Measurements from ENCODE around the gene CRYBG1. TPM values are rescaled to one million over a fixed set of nuclear protein-coding genes. Genes with fewer than 3 reads are reported as not detected.

CRYBG1 gene
- total RNA-seq, 1 experiment from 2014 or later = 10.1 TPM

DNA sequence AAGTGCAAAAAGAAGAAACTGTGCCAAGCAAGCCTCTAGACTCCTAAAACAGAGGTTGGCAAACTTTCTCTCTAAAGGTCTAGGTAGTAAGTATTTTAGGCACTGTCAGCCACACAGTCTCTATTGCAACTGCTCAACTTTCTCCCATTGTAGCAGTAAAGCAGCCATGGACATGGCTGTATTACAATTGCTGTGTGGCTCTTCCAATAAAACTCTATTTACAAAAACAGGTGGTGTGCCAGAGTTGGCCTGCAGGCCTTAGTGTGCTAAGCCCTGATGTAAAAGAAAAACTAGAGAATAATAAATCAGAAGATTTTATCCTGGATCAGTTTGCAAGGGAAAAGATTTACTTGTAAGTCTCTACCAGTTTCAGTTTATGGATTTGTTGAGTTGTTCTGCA, 74.0 kb downstream of the CRYBG1 start:
- ChIA-PET CTCF (interaction anchor here (1.1 kb wide), 1 partner anchor 100 kb away, joined by 4 read pairs; no protein-coding TSS in a partner anchor), POLR2A (no interaction called here)
- TF ChIP-seq, protein P1, sequence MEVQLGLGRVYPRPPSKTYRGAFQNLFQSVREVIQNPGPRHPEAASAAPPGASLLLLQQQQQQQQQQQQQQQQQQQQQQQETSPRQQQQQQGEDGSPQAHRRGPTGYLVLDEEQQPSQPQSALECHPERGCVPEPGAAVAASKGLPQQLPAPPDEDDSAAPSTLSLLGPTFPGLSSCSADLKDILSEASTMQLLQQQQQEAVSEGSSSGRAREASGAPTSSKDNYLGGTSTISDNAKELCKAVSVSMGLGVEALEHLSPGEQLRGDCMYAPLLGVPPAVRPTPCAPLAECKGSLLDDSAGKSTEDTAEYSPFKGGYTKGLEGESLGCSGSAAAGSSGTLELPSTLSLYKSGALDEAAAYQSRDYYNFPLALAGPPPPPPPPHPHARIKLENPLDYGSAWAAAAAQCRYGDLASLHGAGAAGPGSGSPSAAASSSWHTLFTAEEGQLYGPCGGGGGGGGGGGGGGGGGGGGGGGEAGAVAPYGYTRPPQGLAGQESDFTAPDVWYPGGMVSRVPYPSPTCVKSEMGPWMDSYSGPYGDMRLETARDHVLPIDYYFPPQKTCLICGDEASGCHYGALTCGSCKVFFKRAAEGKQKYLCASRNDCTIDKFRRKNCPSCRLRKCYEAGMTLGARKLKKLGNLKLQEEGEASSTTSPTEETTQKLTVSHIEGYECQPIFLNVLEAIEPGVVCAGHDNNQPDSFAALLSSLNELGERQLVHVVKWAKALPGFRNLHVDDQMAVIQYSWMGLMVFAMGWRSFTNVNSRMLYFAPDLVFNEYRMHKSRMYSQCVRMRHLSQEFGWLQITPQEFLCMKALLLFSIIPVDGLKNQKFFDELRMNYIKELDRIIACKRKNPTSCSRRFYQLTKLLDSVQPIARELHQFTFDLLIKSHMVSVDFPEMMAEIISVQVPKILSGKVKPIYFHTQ (CRISPR knock-in tag; IDR thresholded peaks at IDR 0.05) = no peak
- TF ChIP-seq ZBTB21 (CRISPR knock-in tag; IDR thresholded peaks at IDR 0.05; ENCODE audit: borderline replicate concordance) (no peak), EMX1 (CRISPR knock-in tag; IDR thresholded peaks at IDR 0.05) (no peak), FOXK1 (CRISPR knock-in tag; IDR thresholded peaks at IDR 0.05) (no peak), ERG (CRISPR knock-in tag; IDR thresholded peaks at IDR 0.05) (no peak), RELA (CRISPR knock-in tag; IDR thresholded peaks at IDR 0.05; ENCODE audit: borderline replicate concordance) (no peak), PRDM15 (CRISPR knock-in tag; IDR thresholded peaks at IDR 0.05) (no peak), ZNF232 (CRISPR knock-in tag; IDR thresholded peaks at IDR 0.05) (no peak), ZNF425 (CRISPR knock-in tag; conservative IDR thresholded peaks at IDR 0.05) (no peak), USF2 (CRISPR knock-in tag; IDR thresholded peaks at IDR 0.05) (no peak), CDX4 (CRISPR knock-in tag; IDR thresholded peaks at IDR 0.05; ENCODE audit: borderline replicate concordance) (no peak), NR1H2 (CRISPR knock-in tag; IDR thresholded peaks at IDR 0.05) (no peak), ETV6 (CRISPR knock-in tag; IDR thresholded peaks at IDR 0.05) (no peak), CREB1 (CRISPR knock-in tag; IDR thresholded peaks at IDR 0.05) (no peak), JUN (CRISPR knock-in tag; IDR thresholded peaks at IDR 0.05) (no peak), GABPB1 (CRISPR knock-in tag; IDR thresholded peaks at IDR 0.05) (no peak)
- TF ChIP-seq, protein P2, sequence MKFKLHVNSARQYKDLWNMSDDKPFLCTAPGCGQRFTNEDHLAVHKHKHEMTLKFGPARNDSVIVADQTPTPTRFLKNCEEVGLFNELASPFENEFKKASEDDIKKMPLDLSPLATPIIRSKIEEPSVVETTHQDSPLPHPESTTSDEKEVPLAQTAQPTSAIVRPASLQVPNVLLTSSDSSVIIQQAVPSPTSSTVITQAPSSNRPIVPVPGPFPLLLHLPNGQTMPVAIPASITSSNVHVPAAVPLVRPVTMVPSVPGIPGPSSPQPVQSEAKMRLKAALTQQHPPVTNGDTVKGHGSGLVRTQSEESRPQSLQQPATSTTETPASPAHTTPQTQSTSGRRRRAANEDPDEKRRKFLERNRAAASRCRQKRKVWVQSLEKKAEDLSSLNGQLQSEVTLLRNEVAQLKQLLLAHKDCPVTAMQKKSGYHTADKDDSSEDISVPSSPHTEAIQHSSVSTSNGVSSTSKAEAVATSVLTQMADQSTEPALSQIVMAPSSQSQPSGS (CRISPR knock-in tag; IDR thresholded peaks at IDR 0.05; ENCODE audit: borderline replicate concordance, low read depth) = no peak

More for the DNA sequence above, 74.0 kb downstream of the CRYBG1 start:
- no peaks in the 10 kb centered on the region for H3K27me3 Mint-ChIP-seq (ENCODE audit: low read depth)
- DNase-seq (ENCODE audit: low spot score) (no peak), ATAC-seq (no peak)
- no peak overlapping the region for H3K4me3 Mint-ChIP-seq
- H3K4me1 Mint-ChIP-seq = no peaks in the 10 kb centered on the region
- H3K27ac Mint-ChIP-seq = no peak overlapping the region
- H3K36me3 Mint-ChIP-seq = no peaks in the 10 kb centered on the region
- no peaks in the 10 kb centered on the region for H3K9me3 Mint-ChIP-seq

Measured in WTC11 (cell line).